PC-9 (cell line): Measurements from ENCODE around the gene TAS2R13. TPM values are rescaled to one million over a fixed set of nuclear protein-coding genes. Genes with fewer than 3 reads are reported as not detected.

Experiments used
- BruUV-seq: library from RNA; stranded (reverse); fragments of 400-500 nt; replicated peaks from 2 replicates; lab custom pipeline; 2021; lab: Mats Ljungman, UMichigan
- CTCF ChIA-PET: fragments of 300-600 bp; sonication (Branson Sonifier 250); formaldehyde crosslinking; loops from one replicate; lab custom pipeline; 2022; ENCODE audit warnings: antibody characterized with exemption; lab: Charles Lee
- POLR2A ChIA-PET: fragments of 300-600 bp; sonication (Branson Sonifier 250); formaldehyde crosslinking; loops from one replicate; lab custom pipeline; 2022; ENCODE audit warnings: antibody characterized with exemption; ENCODE audit not compliant: unreplicated experiment; lab: Charles Lee
- DNase-seq, 2 experiments: peaks; one replicate each; pipeline versions ENCODE4 v3.0.0 to v3.0.0-alpha.2; 2015 to 2022; ENCODE audit warnings: mixed read lengths in 1 of 2
- H2AFZ ChIP-seq: fragments of 200-600 bp; sonication (generic); 2 replicates; pipeline ENCODE4 v1.8.1; 2017; ENCODE audit warnings: antibody characterized with exemption
- H3F3A ChIP-seq: fragments of 200-600 bp; sonication (generic); 2 replicates; pipeline ENCODE4 v1.8.1; 2017; ENCODE audit warnings: antibody characterized with exemption, mild to moderate bottlenecking, low read depth; ENCODE audit not compliant: insufficient read depth
- H3K27ac ChIP-seq: fragments of 200-600 bp; sonication (generic); 2 replicates; pipeline ENCODE4 v1.6.1; 2016; ENCODE audit warnings: mixed run types
- H3K27me3 ChIP-seq: fragments of 200-600 bp; sonication (generic); 2 replicates; pipeline ENCODE4 v1.6.1; 2016; ENCODE audit warnings: low read depth, mixed run types; ENCODE audit not compliant: insufficient read depth
- H3K36me3 ChIP-seq: fragments of 200-600 bp; sonication (generic); 2 replicates; pipeline ENCODE4 v1.6.1; 2016; ENCODE audit warnings: low read depth, mixed run types
- H3K4me1 ChIP-seq: fragments of 200-600 bp; sonication (generic); replicated peaks from 2 replicates; pipeline ENCODE4 v1.6.1; 2016; ENCODE audit warnings: mixed run types; ENCODE audit not compliant: insufficient read depth
- H3K4me2 ChIP-seq: fragments of 200-600 bp; sonication (generic); 2 replicates; pipeline ENCODE4 v1.6.1; 2017; ENCODE audit warnings: mixed run types
- H3K4me3 ChIP-seq: fragments of 200-600 bp; sonication (generic); 2 replicates; pipeline ENCODE4 v1.6.1; 2016; ENCODE audit warnings: mixed run types
- H3K79me2 ChIP-seq: fragments of 200-600 bp; sonication (generic); 2 replicates; pipeline ENCODE4 v1.6.1; 2017; ENCODE audit warnings: low read depth, mixed run types
- H3K9me2 ChIP-seq: fragments of 200-600 bp; sonication (generic); 2 replicates; pipeline ENCODE4 v1.8.1; 2017; ENCODE audit warnings: mild to moderate bottlenecking; ENCODE audit not compliant: insufficient read depth
- H3K9me3 ChIP-seq: fragments of 200-600 bp; sonication (generic); 2 replicates; pipeline ENCODE4 v1.8.1; 2016; ENCODE audit warnings: low read depth; ENCODE audit not compliant: insufficient read depth
- H4K20me1 ChIP-seq: fragments of 200-600 bp; sonication (generic); 2 replicates; pipeline ENCODE4 v1.8.1; 2017; ENCODE audit not compliant: insufficient read depth
- CTCF ChIP-seq: fragments of 200-600 bp; sonication (generic); conservative IDR thresholded peaks from 2 replicates; pipeline ENCODE4 v1.6.1; 2017; ENCODE audit warnings: mixed run types, antibody characterized with exemption, mild to moderate bottlenecking, moderate library complexity
- EZH2 ChIP-seq: fragments of 200-600 bp; sonication (generic); IDR thresholded peaks from 2 replicates; pipeline ENCODE4 v1.8.0; 2017; ENCODE audit warnings: antibody characterized with exemption, low read depth
- intact Hi-C: fragments of 100-400 bp; cut with micrococcal nuclease; formaldehyde crosslinking; loops from one replicate; pipeline ENCODE4 v1.10.0; 2022; ENCODE audit not compliant: unreplicated experiment
- total RNA-seq: library from RNA; stranded (reverse); gene quantifications from 2 replicates; pipeline ENCODE4 v1.2.3, GENCODE V29; 2021

TAS2R13 gene
- total RNA-seq, 1 experiment from 2014 or later: 2.6 TPM

GRCh38 chr12:10891937-10892336 is 17.4 kb downstream of the TAS2R13 start:
- POLR2A ChIA-PET: no interaction called here
- no peak for TF ChIP-seq EZH2
- TF ChIP-seq CTCF: no peak
- BruUV-seq: no TSS peak

GRCh38 chr12:10889226-10889625 is 20.1 kb downstream of the TAS2R13 start:
- Histone ChIP-seq H3F3A (no peaks in the 10 kb centered on the region), H4K20me1 (no peaks in the 10 kb centered on the region), H3K27me3 (no peaks in the 10 kb centered on the region), H2AFZ (no peak overlapping the region), H3K36me3 (no peaks in the 10 kb centered on the region), H3K4me1 (no peaks in the 10 kb centered on the region), H3K9me2 (no peaks in the 10 kb centered on the region), H3K9me3 (no peaks in the 10 kb centered on the region), H3K4me3 (no peak overlapping the region), H3K4me2 (no peak overlapping the region), H3K79me2 (no peaks in the 10 kb centered on the region), H3K27ac (no peak overlapping the region)
- ChIA-PET POLR2A (interaction anchor here (0.6 kb wide), 1 partner anchor 26 kb away, joined by 4 read pairs; no protein-coding TSS in a partner anchor), CTCF (no interaction called here)
- TF ChIP-seq EZH2 (no peak), CTCF (no peak)
- DNase-seq: no peak
- no TSS peak for BruUV-seq
- intact Hi-C loops: no loop called here

More at GRCh38 chr12:10891937-10892336, 17.4 kb downstream of the TAS2R13 start:
- Histone ChIP-seq H3F3A (no peaks in the 10 kb centered on the region), H3K27ac (no peak overlapping the region), H3K36me3 (no peaks in the 10 kb centered on the region), H3K79me2 (no peaks in the 10 kb centered on the region), H3K4me3 (no peak overlapping the region), H4K20me1 (no peaks in the 10 kb centered on the region), H3K27me3 (no peaks in the 10 kb centered on the region), H3K9me2 (no peaks in the 10 kb centered on the region), H3K4me2 (no peak overlapping the region), H3K9me3 (no peaks in the 10 kb centered on the region), H2AFZ (no peak overlapping the region), H3K4me1 (no peaks in the 10 kb centered on the region)
- CTCF ChIA-PET: no interaction called here
- DNase-seq: no peak
- intact Hi-C loops: no loop called here

GRCh38 chr12:10884086-10884725 is 25.2 kb downstream of the TAS2R13 start, which contains the start of gene PRH1:
Gene PRH1 (minus strand): TSS chr12:10884255. CDS start chr12:10884217, 38 bp downstream.
- Histone ChIP-seq H4K20me1 (no peaks in the 10 kb centered on the region), H3K27me3 (no peaks in the 10 kb centered on the region), H3K36me3 (no peaks in the 10 kb centered on the region), H3K4me1 (no peaks in the 10 kb centered on the region), H3K4me2 (no peak within 1 kb of the TSS), H3K27ac (no peak within 1 kb of the TSS), H2AFZ (no peak within 1 kb of the TSS), H3K4me3 (no peak within 1 kb of the TSS), H3K79me2 (no peaks in the 10 kb centered on the region), H3K9me2 (no peaks in the 10 kb centered on the region), H3K9me3 (no peaks in the 10 kb centered on the region; the same call in 1 of the 2 replicates), H3F3A (no peaks in the 10 kb centered on the region)
- intact Hi-C loops: no loop called here
- POLR2A ChIA-PET: no interaction called here
- TF ChIP-seq EZH2: no peak
- TF ChIP-seq CTCF: no peak
- no TSS peak for BruUV-seq
- no peak for DNase-seq
- CTCF ChIA-PET: no interaction called here
